GM12873 (cell line): ENCODE data around the gene ARID4B.

Experiments used
- CTCF ChIP-seq: IDR thresholded peaks from 2 replicates; pipeline ENCODE4 v1.5.1; 2012; ENCODE audit warnings: low read depth, mild to moderate bottlenecking, moderate library complexity, low read length, control low read depth; ENCODE audit not compliant: insufficient read depth; ENCODE audit errors: missing control alignments

The ARID4B gene

GRCh38 chr1:235226933-235227332 lies 101.0 kb downstream of the ARID4B start:
- no peak for TF ChIP-seq CTCF

- no peak for TF ChIP-seq CTCF
These were observed 102.7 kb downstream of the ARID4B start for GRCh38 chr1:235225299-235225698.

GRCh38 chr1:235221653-235222375 lies 106.2 kb downstream of the ARID4B start:
- no peak for TF ChIP-seq CTCF

GRCh38 chr1:235215453-235215852 lies 112.5 kb downstream of the ARID4B start:
- TF ChIP-seq CTCF = no peak

GRCh38 chr1:235213752-235214151 lies 114.2 kb downstream of the ARID4B start:
- TF ChIP-seq CTCF = no peak

- no peak for TF ChIP-seq CTCF
These were observed 116.5 kb downstream of the ARID4B start for GRCh38 chr1:235211517-235211916.

- no peak for TF ChIP-seq CTCF
These were observed 120.8 kb downstream of the ARID4B start for GRCh38 chr1:235207209-235207565.
